Ramos (cell line): ENCODE measurements around the gene RBM38.

Experiments used
- in situ Hi-C: fragments of 300-500 bp; cut with MboI; formaldehyde crosslinking; loops from one replicate; pipeline ENCODE4 v1.14.3; 2022; ENCODE audit warnings: low sequenced_read_pairs; ENCODE audit not compliant: unreplicated experiment

The RBM38 gene

GRCh38 chr20:57372581-57373350 is 18.4 kb upstream of the RBM38 start:
- in situ Hi-C loops: loop anchor here (25.0 kb wide), 1 partner anchor 840 kb away; no protein-coding TSS in a partner anchor

- in situ Hi-C loops: loop anchor here (25.0 kb wide), 1 partner anchor 838 kb away; no protein-coding TSS in a partner anchor
These were observed 16.8 kb upstream of the RBM38 start for GRCh38 chr20:57374343-57374930.

- in situ Hi-C loops: loop anchor here (25.0 kb wide), 1 partner anchor 837 kb away; no protein-coding TSS in a partner anchor
These were observed 16.1 kb upstream of the RBM38 start for GRCh38 chr20:57374931-57375651.

- in situ Hi-C loops: no loop called here
These were observed 15.5 kb upstream of the RBM38 start for GRCh38 chr20:57375652-57376230.

- in situ Hi-C loops: no loop called here
These were observed 13.8 kb upstream of the RBM38 start for GRCh38 chr20:57377350-57377749.

GRCh38 chr20:57378107-57378506 is 13.1 kb upstream of the RBM38 start:
- in situ Hi-C loops: no loop called here

- in situ Hi-C loops: no loop called here
These were observed 12.4 kb upstream of the RBM38 start for GRCh38 chr20:57378646-57379262.

- in situ Hi-C loops: no loop called here
These were observed 11.9 kb upstream of the RBM38 start for GRCh38 chr20:57379263-57379647.

GRCh38 chr20:57380081-57380750 is 11.0 kb upstream of the RBM38 start:
- in situ Hi-C loops: no loop called here

GRCh38 chr20:57381596-57382503 is 9.3 kb upstream of the RBM38 start:
- in situ Hi-C loops: no loop called here

- in situ Hi-C loops: no loop called here
These were observed 8.7 kb upstream of the RBM38 start for GRCh38 chr20:57382516-57382915.

GRCh38 chr20:57383447-57384347 is 7.5 kb upstream of the RBM38 start:
- in situ Hi-C loops: no loop called here

- in situ Hi-C loops: no loop called here
These were observed 6.7 kb upstream of the RBM38 start for GRCh38 chr20:57384486-57384885.

- in situ Hi-C loops: loop anchor here (5.0 kb wide), 2 partner anchors 112 to 207 kb away; no protein-coding TSS in a partner anchor
These were observed 6.0 kb upstream of the RBM38 start for GRCh38 chr20:57384953-57385761.

GRCh38 chr20:57385940-57386339 is 5.3 kb upstream of the RBM38 start:
- in situ Hi-C loops: loop anchor here (5.0 kb wide), 2 partner anchors 111 to 206 kb away; no protein-coding TSS in a partner anchor

GRCh38 chr20:57386762-57387161 is 4.4 kb upstream of the RBM38 start:
- in situ Hi-C loops: loop anchor here (5.0 kb wide), 2 partner anchors 111 to 206 kb away; no protein-coding TSS in a partner anchor

- in situ Hi-C loops: loop anchor here (5.0 kb wide), 2 partner anchors 110 to 205 kb away; no protein-coding TSS in a partner anchor
These were observed 3.7 kb upstream of the RBM38 start for GRCh38 chr20:57387463-57387862.
